Head of caudate nucleus (tissue), 42 donors: ENCODE results near the gene ZFPM1.
"Not testable (repeated sequence)": the region's sequence is repeated elsewhere in the genome, so short reads cannot be mapped to it uniquely, and the experiment has no call there.

Experiments used
- DNase-seq, 42 donors: peaks; one replicate each; pipeline versions ENCODE4 v3.0.0 to v3.0.0-alpha.2; 2020 to 2021; ENCODE audit warnings: mixed read lengths in 7 of 42
- intact Hi-C: fragments of 100-400 bp; cut with DNase I; formaldehyde crosslinking; loops from one replicate; pipeline ENCODE4 v1.15.0; 2022

The ZFPM1 gene

GRCh38 chr16:88470696-88471095, 17.6 kb downstream of the ZFPM1 start:
- intact Hi-C loops, DNase-seq: not testable (repeated sequence)

GRCh38 chr16:88471115-88471514, 18.0 kb downstream of the ZFPM1 start:
- intact Hi-C loops, result no loop called here
- no peak for DNase-seq

GRCh38 chr16:88471575-88471974, 18.5 kb downstream of the ZFPM1 start:
- no peak for DNase-seq
- intact Hi-C loops, result no loop called here

- intact Hi-C loops, result no loop called here
- DNase-seq, result no peak
These were observed 19.0 kb downstream of the ZFPM1 start for GRCh38 chr16:88472069-88472468.

- no peak for DNase-seq
- intact Hi-C loops, result no loop called here
These were observed 19.6 kb downstream of the ZFPM1 start for GRCh38 chr16:88472637-88473205.

- no peak for DNase-seq
- intact Hi-C loops, result no loop called here
These were observed 20.8 kb downstream of the ZFPM1 start for GRCh38 chr16:88473666-88474534.

GRCh38 chr16:88475037-88475436, 22.0 kb downstream of the ZFPM1 start:
- no peak for DNase-seq
- intact Hi-C loops, result no loop called here

- intact Hi-C loops, result no loop called here
- DNase-seq, result no peak
These were observed 23.1 kb downstream of the ZFPM1 start for GRCh38 chr16:88476203-88476602.

- DNase-seq, result no peak
- intact Hi-C loops, result no loop called here
These were observed 23.8 kb downstream of the ZFPM1 start for GRCh38 chr16:88476817-88477397.

- intact Hi-C loops, result no loop called here
- peak in 2 of 42 donors; percentile 22 to 35 for DNase-seq
These were observed 24.8 kb downstream of the ZFPM1 start for GRCh38 chr16:88477631-88478519.

GRCh38 chr16:88478889-88479792, 26.1 kb downstream of the ZFPM1 start:
- intact Hi-C loops, result no loop called here
- DNase-seq, result no peak

GRCh38 chr16:88479793-88480760, 27.0 kb downstream of the ZFPM1 start:
- intact Hi-C loops, result no loop called here

GRCh38 chr16:88480829-88481228, 27.7 kb downstream of the ZFPM1 start:
- DNase-seq, result no peak
- intact Hi-C loops, result no loop called here

More at GRCh38 chr16:88479793-88480760, 27.0 kb downstream of the ZFPM1 start:
- DNase-seq, result peak in 3 of 42 donors; percentile 9 to 23 (median 14)

GRCh38 chr16:88481851-88482250, 28.8 kb downstream of the ZFPM1 start:
- intact Hi-C loops, result no loop called here
- DNase-seq, result no peak

- DNase-seq, result no peak
- intact Hi-C loops, result no loop called here
These were observed 29.7 kb downstream of the ZFPM1 start for GRCh38 chr16:88482630-88483391.

GRCh38 chr16:88483392-88483641, 30.2 kb downstream of the ZFPM1 start:
- DNase-seq, result no peak
- intact Hi-C loops, result no loop called here
